Measurements from ENCODE around the gene TPSAB1.
"Not testable (repeated sequence)": the region's sequence is repeated elsewhere in the genome, so short reads cannot be mapped to it uniquely, and the experiment has no call there.

GRCh38 chr16:1247903-1248537 is 7.5 kb downstream of the TPSAB1 start:
- TF ChIP-seq, protein P1, sequence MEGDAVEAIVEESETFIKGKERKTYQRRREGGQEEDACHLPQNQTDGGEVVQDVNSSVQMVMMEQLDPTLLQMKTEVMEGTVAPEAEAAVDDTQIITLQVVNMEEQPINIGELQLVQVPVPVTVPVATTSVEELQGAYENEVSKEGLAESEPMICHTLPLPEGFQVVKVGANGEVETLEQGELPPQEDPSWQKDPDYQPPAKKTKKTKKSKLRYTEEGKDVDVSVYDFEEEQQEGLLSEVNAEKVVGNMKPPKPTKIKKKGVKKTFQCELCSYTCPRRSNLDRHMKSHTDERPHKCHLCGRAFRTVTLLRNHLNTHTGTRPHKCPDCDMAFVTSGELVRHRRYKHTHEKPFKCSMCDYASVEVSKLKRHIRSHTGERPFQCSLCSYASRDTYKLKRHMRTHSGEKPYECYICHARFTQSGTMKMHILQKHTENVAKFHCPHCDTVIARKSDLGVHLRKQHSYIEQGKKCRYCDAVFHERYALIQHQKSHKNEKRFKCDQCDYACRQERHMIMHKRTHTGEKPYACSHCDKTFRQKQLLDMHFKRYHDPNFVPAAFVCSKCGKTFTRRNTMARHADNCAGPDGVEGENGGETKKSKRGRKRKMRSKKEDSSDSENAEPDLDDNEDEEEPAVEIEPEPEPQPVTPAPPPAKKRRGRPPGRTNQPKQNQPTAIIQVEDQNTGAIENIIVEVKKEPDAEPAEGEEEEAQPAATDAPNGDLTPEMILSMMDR (IDR thresholded peaks at IDR 0.05): not testable (repeated sequence)
- TF ChIP-seq POLR2A, POLR2AphosphoS5 (IDR thresholded peaks at IDR 0.05): not testable (repeated sequence)

All from prostate gland (tissue), 2 donors.